Endometrium (tissue), 2 donors: Measurements from ENCODE around the gene ADCY7.

Experiments used
- FAIRE-seq: peaks from 2 replicates; lab custom pipeline; 2012; peaks lifted over from hg19 to GRCh38; lab: Jason Lieb, UNC
- donor health status: control.
- donor health status: control.

ADCY7 gene

DNA sequence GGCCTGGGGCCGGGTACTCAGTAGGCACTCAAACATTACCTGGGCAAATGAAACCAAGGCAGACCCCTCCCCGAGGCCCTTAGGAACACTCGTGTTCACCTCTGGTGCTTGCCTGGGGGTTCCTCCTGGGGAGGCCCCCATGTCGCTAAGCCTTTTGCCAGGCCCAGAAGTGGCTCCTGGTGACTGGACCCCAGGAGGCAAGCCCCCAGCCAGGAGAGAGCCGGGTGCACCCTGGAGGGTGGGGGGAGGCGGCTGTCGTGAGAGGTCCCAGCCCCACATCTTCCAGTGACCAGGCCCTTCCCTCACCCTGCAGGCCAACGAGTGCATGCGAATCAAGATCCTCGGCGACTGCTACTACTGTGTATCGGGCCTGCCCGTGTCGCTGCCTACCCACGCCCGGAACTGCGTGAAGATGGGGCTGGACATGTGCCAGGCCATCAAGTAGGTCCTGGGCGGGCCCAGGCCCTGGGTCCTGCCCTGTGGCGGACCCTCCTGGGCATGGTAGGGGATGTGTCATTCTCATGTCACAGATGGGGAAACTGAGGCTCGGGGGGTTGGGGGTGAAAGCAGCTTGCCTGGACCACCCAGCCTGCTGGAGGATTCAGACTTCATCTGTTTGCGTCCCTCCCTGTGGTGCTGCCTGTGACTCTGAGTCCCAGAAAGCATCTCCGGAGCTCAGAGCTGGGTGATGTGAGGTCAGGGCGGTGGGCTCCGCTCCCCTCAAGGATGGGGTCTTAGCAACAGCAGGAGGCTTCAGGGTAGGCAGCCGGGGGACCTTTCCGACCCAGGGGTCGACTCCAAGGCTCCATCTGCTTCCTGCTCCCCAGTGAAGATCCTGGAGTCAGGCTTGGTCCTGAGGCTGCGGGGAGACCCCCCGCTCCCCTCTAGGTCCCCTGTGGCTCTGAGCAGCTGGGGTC is 32.5 kb downstream of the ADCY7 start:
- no peak for FAIRE-seq

DNA sequence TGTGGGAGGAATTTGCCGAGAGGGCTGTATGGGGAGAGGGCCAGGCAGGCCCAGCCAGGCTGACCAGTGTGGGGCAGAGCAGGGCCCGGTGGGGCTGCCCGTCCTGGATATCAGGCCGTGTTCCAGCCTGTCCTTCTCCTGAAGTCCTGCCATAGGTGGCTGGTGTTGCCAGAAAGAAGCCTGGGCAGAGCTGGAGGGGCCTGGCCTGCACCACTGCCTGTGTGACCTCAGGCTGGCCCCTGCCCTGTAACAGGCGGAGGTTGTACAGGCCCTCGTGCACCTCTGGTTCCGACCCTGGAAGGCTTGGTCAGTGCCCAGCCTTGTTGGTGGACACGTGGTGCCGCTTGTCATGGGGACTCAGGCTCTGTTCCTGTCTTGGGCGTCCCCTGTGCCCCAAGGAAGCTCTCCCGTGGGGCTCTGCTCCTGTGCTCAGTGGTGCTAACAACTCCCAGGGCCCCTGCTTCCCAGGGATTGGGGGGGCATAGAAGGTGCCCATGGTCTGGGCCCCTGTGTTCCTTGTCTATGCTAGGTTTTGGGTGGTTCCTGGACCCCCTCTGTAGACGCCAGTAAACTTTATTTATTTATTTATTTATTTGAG is 33.3 kb downstream of the ADCY7 start:
- FAIRE-seq, result no peak

DNA sequence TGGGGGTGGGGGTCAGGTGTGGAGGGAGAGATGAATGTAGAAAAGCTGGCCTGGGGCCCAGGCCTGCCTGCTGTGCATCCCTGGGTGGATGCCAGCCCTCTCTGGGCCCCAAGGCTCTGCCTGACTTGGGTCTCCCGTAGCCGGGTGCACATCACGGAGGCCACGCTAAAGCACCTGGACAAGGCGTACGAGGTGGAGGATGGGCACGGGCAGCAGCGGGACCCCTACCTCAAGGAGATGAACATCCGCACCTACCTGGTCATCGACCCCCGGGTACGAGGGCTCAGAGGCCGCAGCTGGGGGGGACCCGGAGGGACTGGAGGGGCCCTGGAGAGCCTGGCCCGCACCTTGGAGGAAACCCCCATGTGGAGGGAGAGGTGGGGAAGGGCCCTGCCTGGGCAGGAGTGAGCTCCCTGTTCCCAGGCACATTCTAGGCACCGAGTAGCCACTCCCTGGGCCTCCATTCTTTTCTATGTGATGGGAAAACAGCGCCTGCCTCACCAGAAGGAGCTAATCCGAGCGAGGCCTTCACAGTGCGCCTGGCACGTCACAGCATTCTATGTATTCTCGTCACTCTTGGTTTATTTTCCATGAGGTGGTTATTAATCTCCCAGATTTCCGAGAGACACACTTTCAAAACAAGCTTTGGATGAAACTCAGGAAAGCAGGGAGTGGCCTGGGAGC is 34.7 kb downstream of the ADCY7 start:
- no peak for FAIRE-seq

DNA sequence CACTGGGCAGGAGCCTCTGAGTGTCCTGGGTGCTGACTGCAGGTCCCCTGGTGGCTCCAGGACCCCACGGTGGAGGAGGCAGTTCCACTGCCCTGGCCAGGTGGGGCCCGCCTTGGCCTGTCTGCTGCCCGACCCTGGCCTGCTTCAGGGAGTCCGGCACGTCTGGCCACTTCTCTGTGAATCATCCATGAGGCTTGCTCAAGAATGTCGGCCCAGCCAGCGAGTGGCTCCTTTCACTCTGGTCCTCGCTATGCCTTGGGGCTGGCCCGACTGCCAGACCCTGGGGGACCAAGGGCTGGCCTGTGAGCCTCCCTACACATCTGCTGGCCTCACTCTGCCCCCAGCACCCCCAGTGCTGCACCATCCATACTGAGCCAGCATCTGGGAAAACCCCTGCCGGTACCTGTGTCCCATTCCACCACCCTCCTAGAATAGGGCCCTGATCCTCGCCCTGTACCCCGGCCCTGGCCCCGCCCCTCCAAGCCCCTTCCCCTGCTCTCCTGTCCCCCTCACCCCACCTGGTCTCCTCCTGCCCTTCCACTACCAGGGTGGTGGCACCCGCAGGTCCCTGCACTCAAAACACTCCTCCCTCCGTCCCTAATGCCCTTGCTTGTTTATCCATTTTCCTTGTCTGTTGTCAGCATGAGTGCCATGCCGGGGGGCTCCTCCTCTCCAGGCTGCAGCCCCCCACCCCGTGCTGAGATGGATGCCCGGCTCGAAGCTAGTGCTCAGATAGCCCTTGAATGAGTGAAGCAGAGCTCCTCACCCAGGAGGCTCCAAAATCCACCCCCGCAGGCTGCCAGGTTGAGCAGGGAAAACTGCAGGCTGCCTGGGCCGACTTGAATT is 35.5 kb downstream of the ADCY7 start:
- FAIRE-seq, result no peak

DNA sequence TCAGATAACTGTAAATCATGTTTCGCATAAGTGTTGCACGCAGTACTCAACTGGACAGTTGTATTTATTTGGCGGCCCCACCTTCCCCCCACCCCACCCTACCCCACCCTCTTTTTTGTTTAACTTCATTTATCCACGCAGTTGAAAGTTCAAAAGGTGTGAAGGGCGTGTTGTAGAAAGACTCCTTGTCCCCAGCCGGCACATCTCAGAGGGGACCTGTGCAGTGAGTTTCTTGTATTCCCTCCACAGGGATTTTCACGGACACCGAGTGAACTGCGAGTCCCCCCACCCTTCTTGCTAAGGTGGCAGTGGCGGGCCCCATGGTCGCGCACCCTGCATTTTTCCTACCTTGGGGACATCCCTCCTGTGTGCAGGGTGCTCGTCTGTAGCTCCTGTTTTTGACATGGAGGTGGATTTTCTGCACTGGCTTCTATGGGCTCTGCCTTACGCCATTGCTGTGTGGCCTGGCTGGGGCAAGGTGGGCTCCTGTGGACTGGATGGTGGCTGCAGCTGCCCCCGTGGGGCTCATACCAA is 36.2 kb downstream of the ADCY7 start:
- FAIRE-seq, result no peak

DNA sequence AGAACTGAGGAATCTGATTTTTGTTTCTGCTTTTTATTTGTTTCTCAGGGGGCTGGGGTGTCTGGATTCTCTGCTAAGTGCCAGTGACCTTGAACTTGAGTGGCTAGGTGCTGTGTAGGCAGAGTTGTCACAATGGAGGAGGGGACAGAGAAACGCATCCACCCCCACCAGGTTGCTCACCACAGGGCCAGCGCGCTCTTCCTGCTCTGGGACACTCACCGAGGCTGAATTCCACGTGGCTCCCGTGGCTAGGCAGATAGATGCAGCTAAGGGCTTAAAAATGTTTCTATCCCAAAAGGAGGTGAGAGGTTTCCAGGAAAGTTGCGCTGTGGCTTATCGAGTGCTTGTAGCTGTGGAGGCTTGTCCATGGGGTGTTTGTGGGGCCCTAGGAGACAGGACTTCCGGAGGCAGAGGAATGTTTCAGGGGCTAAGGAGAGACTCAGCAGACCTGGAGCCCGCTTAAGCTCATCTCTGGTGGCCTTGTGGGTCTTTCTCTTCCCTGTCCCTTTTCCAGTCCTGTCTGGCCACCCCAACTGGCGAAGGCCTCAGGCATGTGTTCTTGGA is 36.8 kb downstream of the ADCY7 start:
- no peak for FAIRE-seq

DNA sequence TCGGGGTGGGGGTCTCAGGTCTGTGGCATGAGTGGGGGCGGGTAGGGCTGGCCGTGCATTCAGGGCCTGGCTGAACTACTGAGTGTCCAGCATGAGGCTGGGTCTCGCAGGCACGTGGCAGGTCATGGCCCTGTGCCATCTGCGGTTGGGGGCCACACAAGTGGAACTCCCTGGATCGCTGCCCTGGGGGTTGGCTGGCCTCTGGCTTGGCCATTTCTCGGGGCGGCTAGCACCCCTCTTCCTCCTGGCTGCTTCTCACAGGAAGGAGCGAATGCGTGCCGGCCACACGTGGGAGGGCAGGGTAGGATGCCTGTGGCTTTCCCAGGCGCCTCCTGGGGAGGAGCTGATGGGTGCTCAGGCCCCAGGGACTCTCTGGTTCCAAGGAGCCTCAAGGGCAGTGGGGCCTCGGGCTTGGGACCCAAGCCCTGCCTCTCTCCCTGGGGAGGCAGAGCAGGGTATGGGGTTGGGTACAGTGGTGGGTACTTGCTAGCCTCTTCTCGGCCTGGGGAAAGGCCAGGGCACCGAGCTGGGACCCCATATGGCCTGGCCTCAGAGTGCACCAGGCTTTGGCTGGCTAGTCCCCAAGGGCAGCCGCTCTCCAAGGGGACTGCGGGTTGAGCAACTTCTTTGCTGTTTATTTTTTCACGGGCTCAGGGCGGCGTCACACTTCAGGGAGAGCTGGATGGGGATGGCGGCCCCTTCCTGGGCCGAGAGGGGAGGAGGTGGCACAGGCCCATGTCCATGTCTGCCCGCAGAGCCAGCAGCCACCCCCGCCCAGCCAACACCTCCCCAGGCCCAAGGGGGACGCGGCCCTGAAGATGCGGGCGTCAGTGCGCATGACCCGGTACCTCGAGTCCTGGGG is 37.5 kb downstream of the ADCY7 start:
- FAIRE-seq, result no peak

DNA sequence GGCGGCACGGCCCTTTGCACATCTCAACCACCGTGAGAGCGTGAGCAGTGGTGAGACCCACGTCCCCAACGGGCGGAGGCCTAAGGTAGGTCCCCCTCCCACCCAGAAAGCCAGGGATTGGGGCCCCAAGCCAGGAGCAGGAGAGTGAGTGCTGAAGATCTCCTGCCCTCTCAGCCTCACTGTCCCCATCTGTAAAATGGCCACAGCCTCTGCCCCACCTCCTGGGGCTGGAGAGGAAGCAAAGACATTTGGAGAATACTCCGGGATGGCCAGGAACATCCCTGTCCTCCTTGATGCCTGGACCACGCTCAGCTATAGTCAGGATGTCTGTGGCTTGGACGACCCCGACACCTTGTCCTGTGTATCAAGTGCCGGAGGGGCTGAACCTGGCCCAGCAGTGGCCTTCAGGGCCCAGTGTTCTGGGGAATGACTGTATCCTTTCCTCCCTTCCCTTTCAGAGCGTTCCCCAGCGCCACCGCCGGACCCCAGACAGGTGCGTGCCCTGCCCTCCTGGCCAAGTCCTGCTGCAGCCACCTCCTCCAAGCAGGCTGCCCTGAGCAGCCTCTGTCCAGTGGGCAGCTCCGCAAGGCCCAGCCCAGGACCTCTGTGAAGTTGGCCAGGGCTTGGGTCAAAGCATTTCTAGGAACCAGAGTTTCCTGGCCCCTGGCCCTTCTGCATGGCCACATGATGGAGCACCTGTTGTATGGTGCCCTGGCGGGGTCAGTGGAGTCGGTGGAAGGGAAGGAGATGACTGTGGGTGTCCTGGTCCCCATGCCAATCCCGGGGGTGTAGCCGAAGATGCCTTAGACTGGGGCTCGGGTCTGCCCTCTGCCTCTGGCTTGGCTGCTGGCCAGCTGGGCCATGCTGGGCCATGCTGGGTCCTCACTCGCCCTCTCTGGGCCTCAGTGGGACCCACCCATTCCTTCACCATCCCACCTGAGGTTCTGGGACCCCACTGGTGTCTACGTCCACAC is 38.4 kb downstream of the ADCY7 start:
- no peak for FAIRE-seq

DNA sequence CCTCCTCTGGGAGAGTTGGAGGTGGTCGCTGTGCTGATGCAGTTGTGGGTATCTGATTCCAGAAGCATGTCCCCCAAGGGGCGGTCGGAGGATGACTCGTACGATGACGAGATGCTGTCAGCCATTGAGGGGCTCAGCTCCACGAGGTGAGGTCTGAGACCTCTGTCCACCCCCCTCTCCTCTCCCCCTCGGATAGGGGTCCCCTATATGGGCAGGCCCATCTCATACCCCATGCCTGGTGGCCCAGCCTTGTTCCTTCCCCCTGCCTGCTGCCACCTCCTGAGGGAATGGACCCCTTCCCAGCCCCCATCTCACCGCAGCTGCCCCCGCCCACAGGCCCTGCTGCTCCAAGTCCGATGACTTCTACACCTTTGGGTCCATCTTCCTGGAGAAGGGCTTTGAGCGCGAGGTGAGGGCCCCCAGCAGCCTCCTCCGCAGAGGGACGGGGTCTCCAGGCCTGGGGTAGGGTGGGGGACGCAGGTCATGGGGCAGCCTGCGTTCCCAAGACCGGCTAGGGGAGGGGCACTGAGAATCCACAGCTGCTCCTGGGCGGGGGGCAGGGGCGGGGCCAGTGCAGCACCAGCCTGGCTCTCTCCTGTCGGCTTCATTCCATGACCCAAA is 39.2 kb downstream of the ADCY7 start:
- FAIRE-seq, result no peak

DNA sequence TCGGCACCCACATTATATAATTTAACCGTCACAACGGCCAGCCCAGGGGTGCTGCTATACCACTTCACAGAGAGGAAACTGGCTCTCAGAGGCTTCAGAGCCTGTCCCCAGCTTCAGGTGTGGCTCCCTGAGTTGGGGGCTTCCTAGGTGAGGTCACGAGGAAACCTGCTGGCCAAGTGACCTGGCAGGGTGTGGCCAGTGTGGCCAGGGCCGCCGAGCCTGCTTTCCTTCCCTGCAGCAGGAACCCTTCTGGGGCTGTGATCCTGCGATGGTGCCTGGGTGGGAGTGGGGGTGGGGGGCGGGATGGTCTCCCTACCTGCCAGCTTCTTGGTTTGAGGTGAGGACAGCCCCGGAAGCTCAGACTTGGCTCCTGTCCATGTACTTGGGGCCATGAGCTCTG is 39.9 kb downstream of the ADCY7 start:
- no peak for FAIRE-seq

DNA sequence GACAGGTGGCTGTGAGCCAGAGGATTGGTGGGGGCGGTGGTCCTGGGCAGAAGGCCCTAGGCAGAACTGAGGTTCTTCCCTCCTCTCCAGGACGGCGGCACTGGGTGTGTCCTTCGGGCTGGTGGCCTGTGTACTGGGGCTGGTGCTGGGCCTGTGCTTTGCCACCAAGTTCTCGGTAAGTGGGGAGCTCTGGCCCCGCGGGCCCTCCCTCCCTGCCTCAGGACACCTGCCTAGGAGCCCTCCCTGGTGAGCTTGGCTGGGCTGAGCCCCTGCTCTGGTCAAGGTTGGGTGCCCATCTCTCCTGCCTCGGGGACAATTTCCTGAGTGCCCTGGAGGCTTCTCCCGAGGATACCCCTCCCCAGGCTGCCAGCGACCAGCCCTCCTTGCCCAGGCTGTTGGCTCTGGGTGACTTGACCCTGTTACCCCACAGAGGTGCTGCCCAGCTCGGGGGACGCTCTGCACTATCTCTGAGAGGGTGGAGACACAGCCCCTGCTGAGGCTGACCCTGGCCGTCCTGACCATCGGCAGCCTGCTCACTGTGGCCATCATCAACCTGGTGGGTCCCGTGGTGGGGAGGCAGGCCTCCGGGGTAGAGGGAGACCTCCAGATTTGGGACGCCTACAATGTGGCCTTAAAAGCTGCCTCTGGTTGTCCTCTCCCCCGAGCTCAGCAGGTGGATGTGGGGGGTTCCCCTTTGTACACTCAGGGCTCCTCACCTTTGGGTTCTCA is 42.0 kb downstream of the ADCY7 start:
- no peak for FAIRE-seq

DNA sequence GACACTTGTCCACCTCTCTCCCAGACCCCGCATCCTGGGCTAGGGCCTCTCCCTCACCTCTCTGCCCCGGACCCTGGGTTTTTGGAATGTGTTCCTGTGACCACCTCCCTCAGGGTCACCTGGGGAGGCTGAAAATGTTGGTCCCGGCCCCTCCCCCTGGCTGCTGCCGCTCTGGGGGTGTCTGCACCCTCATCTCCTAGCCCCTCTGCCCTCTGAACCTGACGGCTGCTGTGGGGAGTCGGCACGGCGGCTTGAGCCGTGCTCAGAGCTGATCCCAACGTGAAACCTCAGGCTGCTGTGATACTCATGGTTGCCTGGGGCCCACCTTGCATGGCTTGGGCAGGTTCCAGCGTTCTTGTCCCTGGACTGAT is 42.8 kb downstream of the ADCY7 start:
- no peak for FAIRE-seq

DNA sequence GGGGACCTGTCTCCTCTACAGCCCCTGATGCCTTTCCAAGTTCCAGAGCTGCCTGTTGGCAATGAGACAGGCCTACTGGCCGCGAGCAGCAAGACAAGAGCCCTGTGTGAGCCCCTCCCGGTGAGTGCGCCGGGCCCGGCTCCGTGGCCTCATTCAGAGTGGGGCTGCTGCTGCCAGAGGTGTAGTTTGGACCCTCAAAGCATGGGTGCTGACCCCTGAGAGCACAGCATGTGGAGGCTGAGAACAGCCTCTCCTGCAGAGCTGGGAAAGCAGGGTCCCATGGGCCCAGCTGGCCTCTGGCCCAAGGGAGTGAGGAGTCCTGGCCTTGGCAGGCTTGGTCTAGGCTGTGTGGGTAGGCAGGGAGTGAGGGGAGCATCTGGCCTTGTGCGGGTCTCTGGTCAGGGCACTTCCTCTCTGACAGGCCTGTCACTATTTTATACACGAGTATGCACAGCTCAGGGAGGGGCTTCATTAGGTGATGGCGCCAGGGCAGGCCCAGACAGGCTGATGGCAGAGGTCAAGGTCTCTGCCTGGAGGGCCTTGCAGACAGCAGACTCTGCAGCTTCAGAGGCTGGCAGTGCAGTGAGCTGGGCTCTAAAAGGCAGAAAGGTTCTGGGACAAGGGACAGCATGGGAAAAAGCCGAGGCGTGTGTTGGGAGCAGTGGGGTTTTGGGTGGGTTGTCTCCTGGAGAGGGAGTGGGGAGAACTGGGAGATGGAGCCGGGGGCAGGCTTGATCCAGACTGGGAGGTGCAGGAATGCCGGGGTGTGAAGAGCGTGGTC is 43.4 kb downstream of the ADCY7 start:
- FAIRE-seq, result no peak

DNA sequence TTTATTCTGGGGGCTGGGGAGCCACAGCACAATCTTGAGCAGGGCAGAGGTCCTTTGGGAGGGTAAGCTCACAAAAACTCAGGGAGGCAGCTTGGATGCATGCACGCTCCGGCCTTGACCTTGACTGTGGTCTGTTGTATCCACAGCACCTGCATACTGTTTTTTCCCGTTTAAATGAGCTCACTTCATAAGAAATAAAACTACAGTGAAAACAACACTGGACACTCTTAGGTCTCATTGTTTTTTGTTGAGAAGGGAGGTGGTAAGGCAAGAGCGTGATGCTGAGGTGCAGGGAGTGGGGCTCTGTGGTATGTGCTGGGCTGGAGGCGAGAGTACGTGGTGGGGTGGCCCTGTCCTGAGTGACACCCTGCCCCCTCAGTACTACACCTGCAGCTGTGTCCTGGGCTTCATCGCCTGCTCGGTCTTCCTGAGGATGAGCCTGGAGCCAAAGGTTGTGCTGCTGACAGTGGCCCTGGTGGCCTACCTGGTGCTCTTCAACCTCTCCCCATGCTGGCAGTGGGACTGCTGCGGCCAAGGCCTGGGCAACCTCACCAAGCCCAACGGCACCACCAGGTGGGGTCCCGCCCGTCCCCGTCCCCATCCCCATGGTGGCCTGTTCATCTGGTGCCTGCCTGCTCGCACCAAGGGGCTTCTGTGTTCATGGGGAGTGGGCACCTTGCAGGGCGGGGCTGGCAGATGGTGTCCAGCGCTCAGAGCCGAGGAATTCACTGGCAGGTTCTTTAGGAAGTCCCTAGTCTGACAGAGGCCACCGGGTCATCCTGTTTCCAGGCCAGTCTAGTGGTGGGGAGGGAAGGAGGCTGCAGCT is 44.2 kb downstream of the ADCY7 start:
- no peak for FAIRE-seq

DNA sequence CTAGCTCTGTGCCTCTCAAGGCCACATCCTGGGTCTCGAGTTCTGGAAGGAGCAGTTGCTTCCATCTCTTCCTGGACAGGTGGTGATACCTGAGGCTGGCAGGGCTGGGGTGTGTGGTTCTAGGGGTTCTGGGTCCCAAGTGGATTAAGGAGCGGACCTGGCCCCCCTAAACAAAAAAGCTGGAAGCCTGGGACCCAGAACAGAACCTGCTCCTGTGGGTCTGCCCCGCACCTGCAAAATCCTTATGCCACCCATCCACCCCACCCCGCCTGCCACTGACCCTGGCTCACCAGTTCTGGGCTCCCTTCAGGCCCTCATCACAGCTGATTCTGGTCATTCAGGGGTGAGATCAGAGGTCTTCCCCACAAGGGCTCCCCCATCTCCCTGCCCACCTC is 44.8 kb downstream of the ADCY7 start:
- no peak for FAIRE-seq

DNA sequence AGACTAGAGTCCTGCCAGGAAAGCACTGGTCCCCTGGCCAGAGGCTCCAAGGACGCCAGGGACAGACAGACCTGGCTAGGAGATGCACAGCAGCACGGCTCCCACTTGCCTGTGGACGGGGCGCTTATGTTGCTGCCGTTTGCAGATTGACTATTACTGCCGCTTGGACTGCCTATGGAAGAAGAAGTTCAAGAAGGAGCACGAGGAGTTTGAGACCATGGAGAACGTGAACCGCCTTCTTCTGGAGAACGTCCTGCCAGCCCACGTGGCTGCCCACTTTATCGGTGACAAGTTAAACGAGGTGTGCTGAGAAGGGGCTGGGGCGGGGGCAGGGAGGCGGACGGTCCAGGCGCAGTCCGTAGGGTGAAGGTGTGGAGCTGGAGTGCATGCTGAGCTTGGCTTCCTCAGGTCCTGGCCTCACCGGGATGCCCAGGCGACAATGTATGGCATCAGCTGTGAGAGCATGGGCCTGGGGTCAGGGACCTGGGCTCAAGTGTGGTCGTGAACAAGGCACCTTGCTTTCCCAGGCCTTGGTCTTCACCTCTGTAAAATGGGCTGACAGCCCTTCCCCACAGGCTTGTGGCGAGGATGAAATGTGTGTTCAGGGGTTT is 45.6 kb downstream of the ADCY7 start:
- no peak for FAIRE-seq
